ENCODE measurements around the gene ZNF512B.

ZNF512B gene

DNA sequence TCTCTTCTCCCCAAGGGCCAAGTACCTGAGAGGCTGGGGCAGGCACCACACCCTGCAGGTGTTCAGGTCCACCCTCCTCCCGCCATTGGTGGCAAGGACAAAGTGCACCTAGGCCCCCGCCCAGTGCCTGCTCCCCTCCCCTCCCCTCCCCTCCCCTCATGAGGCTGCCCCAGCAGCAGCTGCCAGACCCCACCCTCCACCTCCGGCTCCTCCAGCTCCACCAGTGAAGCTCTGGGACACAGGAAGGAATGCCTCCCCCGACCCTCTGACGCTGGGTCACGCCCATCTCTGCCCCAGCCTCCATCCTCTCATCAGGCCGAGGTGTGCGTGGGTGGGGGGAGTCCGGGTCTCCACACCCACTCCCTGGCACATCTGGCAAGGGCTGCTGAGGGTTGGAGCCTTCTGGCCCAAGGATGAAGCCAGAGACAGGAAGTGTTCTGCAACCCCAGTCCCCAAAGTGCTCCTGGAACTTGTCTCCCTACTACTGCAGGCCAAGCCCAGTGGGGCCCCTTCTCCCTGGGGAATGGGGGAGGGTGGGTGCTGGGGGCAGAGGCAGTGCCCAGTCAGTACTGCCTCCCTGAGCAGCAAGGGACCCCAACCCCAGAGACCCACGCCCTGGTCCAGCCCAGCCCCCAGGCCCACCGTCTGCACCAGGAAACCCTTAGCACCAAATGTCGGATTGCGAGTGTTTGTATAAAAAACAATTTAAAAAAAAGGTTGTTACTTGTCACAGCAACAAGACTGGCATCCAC, 11.9 kb downstream of the ZNF512B start:
- DNase-seq (ENCODE audit: low read depth), result no peak
- no peak overlapping the region; the same call in 1 of the 2 replicates for H3K4me3 ChIP-seq (ENCODE audit: control insufficient read depth, low read depth, low read length)
- TF ChIP-seq, protein P1, sequence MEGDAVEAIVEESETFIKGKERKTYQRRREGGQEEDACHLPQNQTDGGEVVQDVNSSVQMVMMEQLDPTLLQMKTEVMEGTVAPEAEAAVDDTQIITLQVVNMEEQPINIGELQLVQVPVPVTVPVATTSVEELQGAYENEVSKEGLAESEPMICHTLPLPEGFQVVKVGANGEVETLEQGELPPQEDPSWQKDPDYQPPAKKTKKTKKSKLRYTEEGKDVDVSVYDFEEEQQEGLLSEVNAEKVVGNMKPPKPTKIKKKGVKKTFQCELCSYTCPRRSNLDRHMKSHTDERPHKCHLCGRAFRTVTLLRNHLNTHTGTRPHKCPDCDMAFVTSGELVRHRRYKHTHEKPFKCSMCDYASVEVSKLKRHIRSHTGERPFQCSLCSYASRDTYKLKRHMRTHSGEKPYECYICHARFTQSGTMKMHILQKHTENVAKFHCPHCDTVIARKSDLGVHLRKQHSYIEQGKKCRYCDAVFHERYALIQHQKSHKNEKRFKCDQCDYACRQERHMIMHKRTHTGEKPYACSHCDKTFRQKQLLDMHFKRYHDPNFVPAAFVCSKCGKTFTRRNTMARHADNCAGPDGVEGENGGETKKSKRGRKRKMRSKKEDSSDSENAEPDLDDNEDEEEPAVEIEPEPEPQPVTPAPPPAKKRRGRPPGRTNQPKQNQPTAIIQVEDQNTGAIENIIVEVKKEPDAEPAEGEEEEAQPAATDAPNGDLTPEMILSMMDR (IDR thresholded peaks at IDR 0.05; ENCODE audit: control insufficient read depth, insufficient read depth, low read depth, low read length, missing control alignments), result no peak

DNA sequence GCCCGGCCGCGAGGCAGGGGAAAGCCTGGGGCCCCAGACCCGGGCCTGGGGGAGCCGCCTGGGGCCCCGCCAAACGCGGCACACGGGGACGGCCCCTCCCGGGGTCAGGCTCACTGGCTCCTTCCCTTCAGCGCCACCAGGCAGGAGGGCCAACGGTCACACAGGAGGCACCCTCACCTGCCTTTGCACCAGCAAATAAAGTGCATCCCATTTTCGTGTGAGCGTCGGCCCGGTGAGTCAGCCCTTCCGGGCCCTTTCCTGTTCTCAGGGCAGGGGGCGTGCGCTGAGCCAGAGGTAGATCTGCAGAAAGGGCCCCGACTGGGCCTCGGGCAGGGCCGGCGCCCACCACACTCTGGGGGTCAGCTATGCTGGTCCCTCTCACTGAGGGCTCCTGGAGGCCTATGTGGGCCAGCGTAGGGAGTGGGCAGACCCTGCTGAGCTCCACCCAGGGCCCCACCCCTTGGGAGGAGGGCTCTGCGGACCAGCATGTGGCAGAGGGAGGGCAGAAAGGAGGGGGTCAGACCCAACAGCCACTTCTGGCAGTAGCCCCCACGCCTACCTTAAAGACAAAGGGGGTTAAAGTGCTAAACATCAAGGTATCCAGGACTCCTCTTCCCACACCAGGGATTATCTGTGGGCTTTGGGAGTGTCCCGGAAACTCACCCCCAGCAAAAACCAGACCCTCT, 12.6 kb downstream of the ZNF512B start:
- TF ChIP-seq, protein P1 (IDR thresholded peaks at IDR 0.05; ENCODE audit: control insufficient read depth, insufficient read depth, low read depth, low read length, missing control alignments), result no peak
- H3K4me3 ChIP-seq (ENCODE audit: control insufficient read depth, low read depth, low read length), result peak overlapping the region; percentile 55
- DNase-seq (ENCODE audit: low read depth), result no peak

- no peak for DNase-seq (ENCODE audit: low read depth)
- peak overlapping the region; percentile 55 for H3K4me3 ChIP-seq (ENCODE audit: control insufficient read depth, low read depth, low read length)
- TF ChIP-seq, protein P1 (IDR thresholded peaks at IDR 0.05; ENCODE audit: control insufficient read depth, insufficient read depth, low read depth, low read length, missing control alignments), result no peak
Measured at GRCh38 chr20:63956664-63957003, 13.1 kb downstream of the ZNF512B start.

DNA sequence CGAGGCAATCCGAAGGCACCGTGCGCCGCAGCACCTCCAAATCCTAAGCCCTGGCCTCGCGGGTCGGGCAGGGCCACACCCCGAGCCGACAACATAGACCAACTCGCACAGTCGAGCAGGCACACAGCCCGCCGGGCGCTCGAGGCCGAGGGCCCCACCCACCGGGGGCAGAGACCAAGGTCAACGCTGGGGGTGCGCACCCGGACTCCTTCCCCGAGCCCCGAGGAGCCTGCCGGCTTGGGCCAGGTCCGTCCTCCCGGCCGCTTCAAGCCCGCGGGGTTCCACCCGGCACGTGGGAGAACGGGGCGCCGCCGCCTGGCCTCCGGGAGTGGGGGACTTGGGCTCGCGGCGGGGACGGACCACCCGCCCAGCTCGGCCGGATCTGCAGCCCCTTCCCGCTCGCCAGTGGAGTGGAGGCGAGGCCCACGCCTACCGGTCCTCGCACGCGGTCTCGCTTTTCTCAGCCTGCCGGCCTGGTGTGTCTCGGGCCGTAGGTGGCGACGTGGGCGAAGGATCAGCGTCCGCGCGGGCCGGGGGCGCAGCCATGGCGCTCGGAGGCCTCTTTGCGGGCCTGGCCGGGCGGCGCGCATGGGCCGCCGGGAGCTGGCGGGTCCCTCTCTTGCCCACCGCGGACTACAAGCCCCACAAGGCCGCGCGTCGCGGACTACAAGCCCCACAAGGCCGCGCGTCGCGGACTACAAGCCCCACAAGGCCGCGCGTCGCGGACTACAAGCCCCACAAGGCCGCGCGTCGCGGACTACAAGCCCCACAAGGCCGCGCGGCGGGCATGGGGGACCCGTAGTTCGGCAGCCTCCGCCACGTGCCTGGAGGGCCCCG, 13.7 kb downstream of the ZNF512B start, which contains the start of gene UCKL1:
UCKL1 (minus strand) TSS at position 590 of the 837 bp plus-strand sequence; CDS start at position 546, 44 bp downstream.
- peak; percentile 58 for DNase-seq (ENCODE audit: low read depth)
- H3K4me3 ChIP-seq (ENCODE audit: control insufficient read depth, low read depth, low read length), result peak within 1 kb of the TSS; percentile 82
- TF ChIP-seq, protein P1 (IDR thresholded peaks at IDR 0.05; ENCODE audit: control insufficient read depth, insufficient read depth, low read depth, low read length, missing control alignments), result no peak

GRCh38 chr20:63955281-63955826, 14.4 kb downstream of the ZNF512B start:
- TF ChIP-seq, protein P1 (IDR thresholded peaks at IDR 0.05; ENCODE audit: control insufficient read depth, insufficient read depth, low read depth, low read length, missing control alignments), result peak; percentile 17
- no peak for DNase-seq (ENCODE audit: low read depth)
- peak overlapping the region; percentile 82 for H3K4me3 ChIP-seq (ENCODE audit: control insufficient read depth, low read depth, low read length)

Measured in AG09309 (cell line).